Measurements from ENCODE around the gene KPNA4.

DNA sequence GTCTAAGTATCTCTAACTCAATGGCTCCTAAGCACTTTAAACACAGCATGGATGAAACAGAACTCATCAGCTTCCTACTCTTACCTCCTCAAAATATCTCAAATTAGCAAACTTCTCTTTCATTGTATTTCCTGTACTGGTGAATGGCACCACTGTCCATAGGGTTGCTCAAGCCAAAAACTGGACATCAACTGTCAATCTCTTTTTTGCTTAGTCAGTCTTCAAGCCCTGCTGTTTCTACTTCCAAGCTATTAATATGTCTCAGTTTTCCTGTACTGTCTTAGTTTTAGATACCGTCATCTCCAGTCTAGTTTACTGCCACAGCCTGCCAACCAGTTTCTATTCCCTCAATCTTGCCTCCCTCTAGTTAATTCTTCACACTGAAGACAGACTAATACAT lies 48.3 kb upstream of the KPNA4 start:
- TF ChIP-seq, protein P1, sequence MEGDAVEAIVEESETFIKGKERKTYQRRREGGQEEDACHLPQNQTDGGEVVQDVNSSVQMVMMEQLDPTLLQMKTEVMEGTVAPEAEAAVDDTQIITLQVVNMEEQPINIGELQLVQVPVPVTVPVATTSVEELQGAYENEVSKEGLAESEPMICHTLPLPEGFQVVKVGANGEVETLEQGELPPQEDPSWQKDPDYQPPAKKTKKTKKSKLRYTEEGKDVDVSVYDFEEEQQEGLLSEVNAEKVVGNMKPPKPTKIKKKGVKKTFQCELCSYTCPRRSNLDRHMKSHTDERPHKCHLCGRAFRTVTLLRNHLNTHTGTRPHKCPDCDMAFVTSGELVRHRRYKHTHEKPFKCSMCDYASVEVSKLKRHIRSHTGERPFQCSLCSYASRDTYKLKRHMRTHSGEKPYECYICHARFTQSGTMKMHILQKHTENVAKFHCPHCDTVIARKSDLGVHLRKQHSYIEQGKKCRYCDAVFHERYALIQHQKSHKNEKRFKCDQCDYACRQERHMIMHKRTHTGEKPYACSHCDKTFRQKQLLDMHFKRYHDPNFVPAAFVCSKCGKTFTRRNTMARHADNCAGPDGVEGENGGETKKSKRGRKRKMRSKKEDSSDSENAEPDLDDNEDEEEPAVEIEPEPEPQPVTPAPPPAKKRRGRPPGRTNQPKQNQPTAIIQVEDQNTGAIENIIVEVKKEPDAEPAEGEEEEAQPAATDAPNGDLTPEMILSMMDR (IDR thresholded peaks at IDR 0.05; ENCODE audit: insufficient read depth, low read length), result no peak
- no peak for TF ChIP-seq GABPA (IDR thresholded peaks at IDR 0.05; ENCODE audit: low read depth)

Data from HL-60 (cell line).